ENCODE data around the gene LOXHD1.
A peak's percentile ranks its signal among the peaks of the same experiment; 100 is the strongest.

- TF ChIP-seq CTCF (conservative IDR thresholded peaks at IDR 0.05; ENCODE audit: low read depth, low read length) (no peak), POLR2A (IDR thresholded peaks at IDR 0.05; ENCODE audit: low read depth, low read length) (no peak), MAFK (IDR thresholded peaks at IDR 0.05; ENCODE audit: low read depth, low read length) (no peak), MXI1 (IDR thresholded peaks at IDR 0.05; ENCODE audit: borderline replicate concordance, low read depth, low read length) (no peak), RAD21 (IDR thresholded peaks at IDR 0.05; ENCODE audit: low read length) (no peak), RFX5 (IDR thresholded peaks at IDR 0.05; ENCODE audit: low read depth, low read length) (no peak), CEBPB (IDR thresholded peaks at IDR 0.05; ENCODE audit: low read depth, low read length) (peak; percentile 94), ELK1 (IDR thresholded peaks at IDR 0.05; ENCODE audit: borderline replicate concordance, low read depth, low read length) (no peak)
Measured at GRCh38 chr18:46632401-46633071, 24.5 kb downstream of the LOXHD1 start.
